HFFc6 (cell line): ENCODE results near the gene NT5DC2. TPM values are rescaled to one million over a fixed set of nuclear protein-coding genes. Genes with fewer than 3 reads are reported as not detected.
"Not testable (repeated sequence)": the region's sequence is repeated elsewhere in the genome, so short reads cannot be mapped to it uniquely, and the experiment has no call there.

Source experiments
- DNase-seq: peaks from one replicate; pipeline ENCODE4 v3.0.0-alpha.2; 2018
- H3K27ac Mint-ChIP-seq: 2 replicates; pipeline ENCODE4 v1.8.0; 2020; ENCODE audit warnings: mild to moderate bottlenecking, mixed read lengths
- H3K27me3 Mint-ChIP-seq: 2 replicates; pipeline ENCODE4 v1.8.0; 2021; ENCODE audit warnings: mild to moderate bottlenecking, moderate library complexity, mixed read lengths; ENCODE audit not compliant: insufficient read depth
- H3K36me3 Mint-ChIP-seq: 2 replicates; pipeline ENCODE4 v1.8.0; 2021; ENCODE audit warnings: low read depth, mixed read lengths
- H3K4me1 Mint-ChIP-seq: 2 replicates; pipeline ENCODE4 v1.8.0; 2020; ENCODE audit warnings: low read depth, mixed read lengths
- H3K4me3 Mint-ChIP-seq: 2 replicates; pipeline ENCODE4 v1.8.0; 2020; ENCODE audit warnings: mild to moderate bottlenecking, moderate library complexity, mixed read lengths
- H3K9me3 Mint-ChIP-seq: 2 replicates; pipeline ENCODE4 v1.8.0; 2020; ENCODE audit warnings: mild to moderate bottlenecking, mixed read lengths
- total RNA-seq, 6 experiments: library from RNA; stranded (reverse); fragmentation: NEBNext Ultra II Directional; extraction: Animal tissue kit (Norgen Biotek cat#: 25700); gene quantifications; 2 replicates in 1 of 6; 3 replicates in 5 of 6; pipeline ENCODE4 v1.2.3, GENCODE V29; 2021
- TF ChIP-seq, protein P1 (sequence below): fragments of 200-600 bp; sonication (generic); IDR thresholded peaks from 2 replicates; pipeline ENCODE4 v1.5.0; 2021; ENCODE audit warnings: antibody characterized with exemption, mild to moderate bottlenecking

The NT5DC2 gene
- total RNA-seq, 6 experiments from 2014 or later, result 156 to 198 (median 183) TPM

DNA sequence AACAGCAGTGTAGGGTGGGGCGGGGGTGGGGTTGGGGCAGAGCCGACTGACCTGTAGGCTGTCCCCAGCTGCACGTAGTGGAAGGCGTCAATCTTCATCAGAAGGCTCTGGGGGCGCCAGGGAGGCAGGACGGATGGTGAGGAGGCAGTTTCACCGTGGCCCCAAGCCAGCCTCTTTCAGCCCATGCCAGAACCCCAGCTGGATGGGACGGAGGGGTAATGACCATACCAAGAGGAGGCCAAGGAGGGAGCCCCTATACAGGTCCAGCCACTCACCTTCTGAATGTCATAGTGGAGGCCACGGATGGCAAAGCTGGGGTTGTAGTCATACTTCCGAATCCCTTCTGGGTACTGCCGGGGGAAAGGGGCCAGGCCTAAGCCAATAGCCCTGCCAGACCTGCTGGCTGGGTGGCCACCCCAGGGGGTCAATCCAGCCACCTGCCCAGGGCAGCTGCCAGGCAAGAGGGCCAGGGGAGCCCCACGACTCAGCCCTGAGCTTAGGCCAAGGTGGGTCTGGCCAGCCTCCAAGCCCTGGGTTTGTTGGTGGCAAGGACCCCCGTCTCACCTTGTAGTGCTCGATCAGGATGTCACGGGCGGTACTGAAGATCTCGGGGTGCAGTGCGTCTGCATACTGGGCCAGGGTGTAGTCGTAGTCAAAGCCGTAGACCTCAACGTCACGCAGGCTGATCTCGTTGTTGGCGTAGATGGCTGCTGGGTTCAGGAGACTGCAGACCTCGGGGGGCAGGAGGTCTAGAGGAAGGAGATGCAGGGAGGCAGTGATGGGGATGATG, 4.9 kb downstream of the NT5DC2 start:
- peaks cover 29% of the 10 kb centered on the region for H3K4me1 Mint-ChIP-seq
- H3K27me3 Mint-ChIP-seq, result no peaks in the 10 kb centered on the region
- no peak overlapping the region for H3K4me3 Mint-ChIP-seq
- H3K27ac Mint-ChIP-seq, result no peak overlapping the region
- DNase-seq, result no peak
- TF ChIP-seq, protein P1, sequence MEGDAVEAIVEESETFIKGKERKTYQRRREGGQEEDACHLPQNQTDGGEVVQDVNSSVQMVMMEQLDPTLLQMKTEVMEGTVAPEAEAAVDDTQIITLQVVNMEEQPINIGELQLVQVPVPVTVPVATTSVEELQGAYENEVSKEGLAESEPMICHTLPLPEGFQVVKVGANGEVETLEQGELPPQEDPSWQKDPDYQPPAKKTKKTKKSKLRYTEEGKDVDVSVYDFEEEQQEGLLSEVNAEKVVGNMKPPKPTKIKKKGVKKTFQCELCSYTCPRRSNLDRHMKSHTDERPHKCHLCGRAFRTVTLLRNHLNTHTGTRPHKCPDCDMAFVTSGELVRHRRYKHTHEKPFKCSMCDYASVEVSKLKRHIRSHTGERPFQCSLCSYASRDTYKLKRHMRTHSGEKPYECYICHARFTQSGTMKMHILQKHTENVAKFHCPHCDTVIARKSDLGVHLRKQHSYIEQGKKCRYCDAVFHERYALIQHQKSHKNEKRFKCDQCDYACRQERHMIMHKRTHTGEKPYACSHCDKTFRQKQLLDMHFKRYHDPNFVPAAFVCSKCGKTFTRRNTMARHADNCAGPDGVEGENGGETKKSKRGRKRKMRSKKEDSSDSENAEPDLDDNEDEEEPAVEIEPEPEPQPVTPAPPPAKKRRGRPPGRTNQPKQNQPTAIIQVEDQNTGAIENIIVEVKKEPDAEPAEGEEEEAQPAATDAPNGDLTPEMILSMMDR, result no peak
- H3K9me3 Mint-ChIP-seq, result no peaks in the 10 kb centered on the region
- H3K36me3 Mint-ChIP-seq, result peaks cover 12% of the 10 kb centered on the region

DNA sequence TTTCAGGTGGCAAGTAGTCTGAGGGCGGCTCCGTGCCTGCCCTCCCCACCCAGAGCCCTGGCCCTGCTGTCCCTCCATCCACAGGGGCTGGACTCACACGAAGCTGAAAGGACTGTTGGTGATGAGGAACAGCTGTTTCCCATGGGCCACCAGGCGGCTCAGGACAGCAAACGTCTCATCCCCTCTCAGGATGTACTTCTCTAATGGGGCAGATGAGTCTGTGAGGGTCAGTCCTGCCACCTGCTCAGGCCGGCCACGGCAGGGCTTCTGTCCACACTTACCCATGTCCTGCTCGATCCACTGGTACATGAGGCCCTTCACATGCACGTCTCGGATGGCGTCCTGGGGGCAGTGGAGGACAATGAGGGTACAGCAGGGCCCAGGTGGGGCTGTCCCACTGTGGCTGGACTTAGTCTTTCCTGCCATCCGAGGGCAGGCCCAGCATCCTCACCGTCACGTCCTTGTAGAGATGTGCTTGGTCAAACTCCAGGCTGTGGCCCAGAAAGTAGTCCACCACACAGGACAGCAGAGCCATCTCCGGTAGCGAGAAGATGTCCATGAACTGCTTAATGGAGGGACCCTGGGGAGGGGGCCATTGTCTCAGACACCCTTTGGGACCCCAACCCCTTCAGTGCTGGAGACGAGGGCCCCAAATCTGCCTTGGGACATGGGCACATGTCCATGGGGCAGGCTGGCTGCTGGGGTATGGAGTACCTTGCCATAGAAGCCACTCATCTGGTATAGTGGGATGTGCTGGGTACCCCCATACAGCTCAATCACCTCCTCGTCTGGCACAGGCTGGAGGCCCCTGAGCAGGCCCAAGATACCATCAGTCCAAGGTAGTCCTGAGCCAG, 5.7 kb downstream of the NT5DC2 start:
- Mint-ChIP-seq H3K9me3 (no peaks in the 10 kb centered on the region), H3K27ac (no peak overlapping the region), H3K4me3 (no peak overlapping the region), H3K27me3 (no peaks in the 10 kb centered on the region), H3K36me3 (peaks cover 14% of the 10 kb centered on the region), H3K4me1 (peaks cover 29% of the 10 kb centered on the region)
- TF ChIP-seq, protein P1, result no peak
- no peak for DNase-seq

DNA sequence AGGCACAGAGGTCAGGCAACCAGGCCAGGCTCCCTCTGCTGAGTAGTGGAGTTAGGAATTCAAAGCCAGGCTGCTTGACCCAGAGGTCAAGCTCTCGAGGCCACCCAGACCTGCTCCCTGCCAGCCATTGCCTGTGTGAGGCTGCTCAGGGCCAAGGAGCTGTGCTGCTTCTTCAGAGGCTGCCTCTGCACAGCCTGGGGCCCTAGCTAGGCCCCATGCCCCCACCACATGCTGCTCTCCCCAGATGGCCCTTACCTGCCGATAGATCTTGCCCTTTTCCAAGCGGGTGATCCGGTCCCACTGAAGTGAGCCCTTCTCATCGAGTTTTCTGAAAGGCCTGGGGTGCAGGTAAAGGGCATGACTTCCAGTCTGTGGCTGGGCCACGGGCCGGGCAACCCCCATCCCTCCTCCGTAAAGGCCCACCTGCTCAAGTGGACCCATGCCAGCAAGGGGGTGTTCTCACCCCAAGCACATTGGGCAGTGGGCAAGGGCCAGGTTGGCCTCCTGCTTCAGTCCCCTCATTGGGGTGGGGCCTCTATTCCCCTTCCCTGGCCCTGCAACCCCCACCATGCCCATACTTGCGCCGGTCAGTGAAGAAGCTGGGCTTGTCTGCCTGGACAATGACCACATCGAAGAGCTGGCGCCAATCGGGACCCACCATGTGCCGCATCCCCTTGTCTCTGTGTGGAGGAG, 6.5 kb downstream of the NT5DC2 start:
- H3K27me3 Mint-ChIP-seq, result no peaks in the 10 kb centered on the region
- H3K9me3 Mint-ChIP-seq, result no peaks in the 10 kb centered on the region
- H3K27ac Mint-ChIP-seq, result no peak overlapping the region
- TF ChIP-seq, protein P1, result no peak
- peaks cover 14% of the 10 kb centered on the region for H3K36me3 Mint-ChIP-seq
- DNase-seq, result no peak
- H3K4me3 Mint-ChIP-seq, result no peak overlapping the region
- peaks cover 24% of the 10 kb centered on the region for H3K4me1 Mint-ChIP-seq

DNA sequence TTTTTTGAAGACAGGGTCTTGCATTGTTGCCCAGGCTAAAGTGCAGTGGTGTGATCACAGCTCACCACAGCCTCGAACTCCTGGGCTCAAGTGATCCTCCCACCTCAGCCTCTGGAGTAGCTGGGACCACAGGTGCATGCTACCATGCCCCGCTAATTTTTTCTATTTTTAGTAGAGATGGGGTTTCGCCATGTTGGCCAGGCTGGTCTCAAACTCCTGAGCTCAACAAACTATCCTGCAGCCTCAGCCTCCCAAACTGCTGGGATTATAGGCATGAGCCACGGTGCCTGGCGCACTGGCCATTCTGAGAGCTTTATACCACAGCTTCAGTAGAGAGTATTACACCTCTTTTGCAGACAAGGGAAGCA, 7.0 kb downstream of the NT5DC2 start:
- peaks cover 21% of the 10 kb centered on the region for H3K4me1 Mint-ChIP-seq
- not testable (repeated sequence) for H3K4me3 Mint-ChIP-seq, H3K27me3 Mint-ChIP-seq, DNase-seq, H3K9me3 Mint-ChIP-seq, H3K27ac Mint-ChIP-seq
- peaks cover 14% of the 10 kb centered on the region for H3K36me3 Mint-ChIP-seq

DNA sequence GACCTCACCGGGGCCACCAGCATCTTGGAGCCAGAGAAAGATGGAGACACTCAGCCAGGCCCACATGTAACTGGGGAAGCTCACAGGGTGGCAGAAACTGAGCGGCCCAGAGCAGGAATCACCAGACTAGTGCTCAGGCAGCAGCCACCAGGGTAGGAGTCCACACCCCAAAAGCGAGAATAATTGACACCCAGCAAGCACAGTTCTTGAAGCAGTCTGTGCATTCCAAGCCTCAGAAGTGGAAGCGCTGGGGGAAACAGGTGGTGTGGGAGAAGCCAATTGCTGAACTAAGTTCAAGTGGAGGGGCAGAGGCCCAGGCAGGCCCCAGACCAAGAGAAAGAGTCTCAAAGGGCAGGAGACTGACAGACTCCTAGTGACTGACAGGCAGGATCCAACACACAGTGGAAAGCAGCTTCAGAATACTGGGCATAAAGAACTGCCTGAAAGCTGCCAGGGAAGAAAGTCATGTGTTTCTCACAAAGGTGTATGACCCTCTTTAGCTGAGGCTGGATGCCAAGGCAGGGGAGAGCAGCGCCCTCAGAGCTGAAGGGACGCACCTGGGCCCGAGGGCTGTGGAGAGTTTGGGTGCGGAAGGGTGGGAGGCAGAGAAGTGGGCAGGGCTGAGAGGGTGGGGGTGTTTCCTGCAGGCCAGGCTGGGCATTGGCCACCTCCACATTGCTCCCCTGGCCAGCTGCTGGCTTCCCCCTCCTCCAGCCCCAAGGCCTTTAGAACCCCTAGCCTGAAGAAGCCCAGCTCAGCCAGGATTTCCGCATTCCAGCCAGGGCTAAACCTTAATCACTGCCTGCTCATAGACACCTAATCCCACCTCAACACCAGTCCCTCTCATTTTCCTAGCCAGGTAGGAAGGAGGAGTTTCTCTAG, 7.7 kb downstream of the NT5DC2 start:
- no peak overlapping the region for H3K4me3 Mint-ChIP-seq
- H3K9me3 Mint-ChIP-seq, result no peaks in the 10 kb centered on the region
- TF ChIP-seq, protein P1, result no peak
- DNase-seq, result no peak
- peak overlapping the region; percentile 40; the same call in 1 of the 2 replicates for H3K27ac Mint-ChIP-seq
- H3K4me1 Mint-ChIP-seq, result peaks cover 21% of the 10 kb centered on the region
- H3K36me3 Mint-ChIP-seq, result peaks cover 14% of the 10 kb centered on the region
- H3K27me3 Mint-ChIP-seq, result no peaks in the 10 kb centered on the region
